Measurements from ENCODE around the gene STK11IP.

STK11IP gene

GRCh38 chr2:219562049-219563020 lies 35.3 kb upstream of the STK11IP start:
- no peak for DNase-seq (ENCODE audit: low read depth)

DNA sequence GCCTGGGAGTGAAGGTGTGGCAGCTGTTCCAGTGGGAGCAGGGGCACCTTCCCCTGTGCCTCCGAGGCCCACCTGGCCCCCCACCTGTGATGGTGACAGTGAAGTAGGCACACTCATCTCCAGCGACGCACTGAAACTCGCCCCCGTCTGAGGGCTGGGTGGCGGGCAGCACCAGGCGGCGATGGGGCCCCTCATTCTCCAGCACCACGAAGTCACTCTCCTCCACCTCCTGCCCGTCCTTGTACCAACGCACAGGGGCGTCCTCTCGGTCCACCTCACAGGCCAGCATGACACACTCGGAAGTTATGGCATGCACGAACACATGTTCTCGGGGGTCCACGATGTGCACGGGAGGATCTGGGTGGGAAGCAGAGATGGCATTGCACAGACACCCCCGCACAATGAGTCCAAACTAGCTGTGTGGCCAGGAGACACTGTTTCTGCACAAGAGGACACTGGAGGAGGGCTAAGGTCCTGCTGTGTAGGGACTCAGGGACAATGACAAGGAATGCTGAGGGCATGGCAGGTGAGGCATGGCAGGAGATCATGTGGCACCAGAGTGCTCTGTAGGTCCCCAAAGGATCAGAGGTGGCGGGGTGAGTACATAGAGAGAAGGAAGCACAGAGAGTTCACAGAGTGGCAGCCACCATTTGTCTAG lies 34.3 kb upstream of the STK11IP start:
- no peak for DNase-seq (ENCODE audit: low read depth)

DNA sequence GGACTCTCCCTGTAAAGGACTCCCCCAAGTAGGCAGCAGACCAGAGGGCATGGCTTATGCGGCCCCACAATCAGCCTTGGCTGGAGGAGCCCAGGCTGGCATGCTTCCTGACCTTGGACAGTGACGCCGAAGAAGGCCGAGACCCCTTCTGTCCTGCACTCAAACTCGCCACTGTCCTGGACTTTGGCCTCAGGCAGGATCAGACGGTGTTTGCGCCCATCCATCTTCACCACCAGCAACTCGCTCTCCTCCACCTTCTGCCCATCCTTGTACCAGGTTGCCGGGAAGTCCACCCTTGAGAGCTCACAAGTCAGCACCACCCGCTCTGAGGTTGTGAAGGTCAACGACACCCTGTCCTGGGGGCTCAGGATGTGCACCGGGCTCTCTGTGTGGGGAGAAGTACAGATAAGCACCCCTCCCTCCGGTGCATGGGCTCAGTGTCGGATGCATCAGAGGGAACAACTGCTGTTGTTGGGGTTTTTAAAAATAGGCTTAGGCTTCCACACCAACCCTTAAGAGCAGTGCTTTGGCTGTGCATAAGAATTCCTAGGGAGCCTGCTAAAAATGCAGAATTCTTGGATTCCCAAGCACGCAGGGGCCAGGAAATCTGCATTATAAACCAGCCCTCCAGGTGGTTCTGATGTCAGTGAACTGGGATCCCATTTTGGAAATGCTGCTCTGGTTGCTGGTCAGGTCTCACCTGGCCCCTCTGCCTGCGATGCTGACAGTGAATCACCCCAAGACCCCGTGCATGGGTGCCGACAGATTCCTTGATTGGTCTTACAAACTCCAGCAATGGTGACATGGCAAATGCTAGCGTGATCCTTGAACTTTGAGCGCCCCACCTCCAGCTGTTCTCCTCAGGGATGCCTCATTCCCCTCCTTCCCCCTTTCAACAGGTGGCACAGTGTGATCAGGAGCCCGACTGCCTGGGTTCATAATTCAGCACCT lies 32.3 kb upstream of the STK11IP start:
- no peak for DNase-seq (ENCODE audit: low read depth)

DNA sequence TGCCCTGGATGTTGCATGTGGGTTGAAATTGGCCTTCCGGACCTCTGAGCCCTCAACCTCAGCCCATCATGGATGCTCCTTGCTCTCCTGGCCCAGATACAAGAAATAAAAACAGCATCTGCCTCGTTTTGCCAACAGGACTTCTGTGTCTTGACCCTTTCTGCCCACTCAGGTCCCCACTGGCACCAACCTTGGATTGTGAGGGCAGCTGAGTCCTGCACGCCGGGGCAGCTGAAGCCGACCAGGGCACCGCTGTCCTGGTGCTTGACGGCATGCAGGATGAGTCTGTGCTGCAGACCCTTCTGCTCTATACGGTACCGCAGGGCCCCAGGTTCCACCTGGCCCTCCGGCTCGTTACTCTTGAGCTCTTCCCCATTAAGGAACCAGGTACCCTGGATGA lies 31.0 kb upstream of the STK11IP start:
- no peak for DNase-seq (ENCODE audit: low read depth)

DNA sequence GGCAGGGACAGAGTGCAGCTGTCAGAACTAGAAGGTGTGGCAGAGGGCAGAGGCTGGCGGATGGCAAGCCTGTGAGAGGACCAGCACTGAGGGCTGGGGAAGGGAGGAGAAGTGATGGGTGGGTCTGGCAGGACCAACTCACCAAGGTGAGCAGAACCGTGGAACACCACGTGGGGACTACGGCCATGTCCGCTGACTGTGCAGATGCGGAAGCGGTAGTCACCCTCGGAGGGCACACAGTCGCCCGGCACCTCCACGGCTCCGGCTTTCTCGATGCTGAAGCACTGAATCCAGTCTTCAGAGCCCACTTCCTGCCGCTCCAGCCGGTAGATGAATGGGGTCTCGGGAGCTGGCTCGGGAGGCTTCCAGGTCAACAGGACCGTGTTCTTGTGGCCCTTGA lies 30.5 kb upstream of the STK11IP start:
- no peak for DNase-seq (ENCODE audit: low read depth)

DNA sequence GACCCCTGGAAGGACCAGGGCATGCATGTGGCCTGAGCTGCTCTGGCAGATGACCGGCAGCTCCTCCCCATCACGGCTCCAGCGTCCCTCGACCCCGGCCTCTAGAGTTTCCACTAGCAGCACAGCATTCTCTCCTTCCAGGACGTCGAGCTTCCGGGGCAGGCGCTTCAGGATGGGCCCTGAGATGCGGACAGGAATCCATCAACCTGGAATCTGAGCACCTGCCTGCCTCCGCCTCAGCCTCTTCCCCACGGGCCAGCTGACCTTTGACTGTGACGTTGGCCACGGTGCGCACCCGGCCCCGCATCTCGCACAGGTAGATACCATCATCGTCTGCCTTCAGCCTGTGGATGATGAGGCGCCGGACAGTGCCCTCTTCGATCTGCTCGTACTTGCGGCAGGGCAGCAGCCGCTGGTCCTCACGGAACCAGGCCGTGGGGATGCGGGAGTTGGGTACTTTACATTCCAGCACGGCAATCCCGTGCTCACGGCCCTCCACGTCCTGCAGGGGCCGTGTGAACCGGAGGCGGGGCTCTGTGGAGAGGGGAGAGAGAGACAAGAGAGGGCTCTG lies 29.8 kb upstream of the STK11IP start:
- DNase-seq (ENCODE audit: low read depth), result no peak

DNA sequence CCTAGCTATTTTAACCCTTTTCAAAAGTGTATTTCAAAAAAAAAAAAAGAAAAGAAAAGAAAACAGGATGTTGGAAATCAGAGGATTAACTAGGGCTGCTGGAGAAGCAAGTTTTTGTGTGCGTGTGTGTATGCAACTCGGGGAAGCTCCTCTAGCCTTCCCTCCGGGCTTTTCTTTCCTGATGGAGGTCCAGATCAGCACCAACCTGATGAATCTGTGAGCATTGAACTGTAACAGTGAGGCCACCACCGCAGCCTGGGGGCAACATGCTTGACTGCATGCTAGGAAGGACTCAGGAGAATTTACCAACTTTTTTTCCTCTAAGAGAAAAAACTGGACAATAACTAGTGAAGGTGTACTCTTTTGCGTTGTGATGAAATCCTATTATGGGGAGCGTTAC lies 28.6 kb upstream of the STK11IP start:
- DNase-seq (ENCODE audit: low read depth), result no peak

- DNase-seq (ENCODE audit: low read depth), result no peak
These were observed 28.0 kb upstream of the STK11IP start for GRCh38 chr2:219569635-219570034.

DNA sequence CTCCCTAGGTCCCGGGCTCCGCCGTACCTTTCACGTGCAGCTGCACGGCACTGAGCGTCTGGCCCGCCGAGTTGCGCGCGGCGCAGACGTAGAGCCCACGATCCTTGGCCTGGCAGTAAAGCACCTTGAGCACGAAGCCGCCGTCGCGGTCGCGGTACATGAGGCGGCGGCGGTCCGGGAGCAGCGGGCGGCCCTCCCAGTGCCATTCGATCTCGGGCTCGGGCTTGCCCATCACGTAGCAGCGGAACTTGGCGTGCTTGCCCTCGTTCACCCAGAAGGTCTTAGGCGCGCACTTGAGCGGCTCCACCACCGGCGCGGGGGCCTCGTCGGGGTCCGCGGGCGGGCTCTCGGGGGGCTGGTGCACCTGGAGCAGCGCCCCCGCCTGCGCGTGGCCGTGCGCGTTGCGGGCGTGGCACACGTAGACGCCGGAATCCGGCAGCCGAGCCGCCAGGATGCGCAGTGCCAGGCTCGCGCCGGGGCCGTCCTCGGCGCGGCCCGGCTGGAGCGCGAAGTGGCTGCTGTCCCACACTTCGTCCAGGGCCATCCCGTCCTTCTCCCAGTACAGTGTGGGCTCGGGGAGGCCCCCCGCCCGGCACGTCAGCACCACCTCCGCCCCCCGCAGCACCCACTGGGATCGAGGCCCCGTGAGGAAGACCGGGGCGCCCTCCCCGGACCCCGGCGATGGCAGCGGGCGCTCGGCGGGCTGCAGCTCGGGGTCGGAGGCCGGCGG lies 27.3 kb upstream of the STK11IP start:
- no peak for DNase-seq (ENCODE audit: low read depth)

DNA sequence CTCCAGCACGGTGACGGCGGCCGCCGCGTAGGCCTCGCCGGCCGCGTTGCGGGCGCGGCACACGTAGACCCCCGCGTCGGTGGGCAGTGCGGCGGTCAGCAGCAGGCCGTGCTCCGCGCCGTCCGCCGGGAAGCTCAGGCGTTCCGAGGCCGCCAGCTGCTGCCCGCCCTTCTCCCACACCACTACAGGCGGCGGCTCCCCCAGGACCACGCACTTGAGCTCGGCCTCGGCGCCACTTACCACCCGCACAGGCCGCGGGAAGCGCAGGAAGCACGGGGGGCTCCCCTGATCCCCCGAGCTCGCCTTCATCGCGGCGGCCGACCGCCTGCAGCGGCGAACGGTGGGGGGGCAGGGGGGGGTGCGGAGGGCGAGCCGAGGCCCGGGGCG lies 26.7 kb upstream of the STK11IP start:
- no peak for DNase-seq (ENCODE audit: low read depth)

DNA sequence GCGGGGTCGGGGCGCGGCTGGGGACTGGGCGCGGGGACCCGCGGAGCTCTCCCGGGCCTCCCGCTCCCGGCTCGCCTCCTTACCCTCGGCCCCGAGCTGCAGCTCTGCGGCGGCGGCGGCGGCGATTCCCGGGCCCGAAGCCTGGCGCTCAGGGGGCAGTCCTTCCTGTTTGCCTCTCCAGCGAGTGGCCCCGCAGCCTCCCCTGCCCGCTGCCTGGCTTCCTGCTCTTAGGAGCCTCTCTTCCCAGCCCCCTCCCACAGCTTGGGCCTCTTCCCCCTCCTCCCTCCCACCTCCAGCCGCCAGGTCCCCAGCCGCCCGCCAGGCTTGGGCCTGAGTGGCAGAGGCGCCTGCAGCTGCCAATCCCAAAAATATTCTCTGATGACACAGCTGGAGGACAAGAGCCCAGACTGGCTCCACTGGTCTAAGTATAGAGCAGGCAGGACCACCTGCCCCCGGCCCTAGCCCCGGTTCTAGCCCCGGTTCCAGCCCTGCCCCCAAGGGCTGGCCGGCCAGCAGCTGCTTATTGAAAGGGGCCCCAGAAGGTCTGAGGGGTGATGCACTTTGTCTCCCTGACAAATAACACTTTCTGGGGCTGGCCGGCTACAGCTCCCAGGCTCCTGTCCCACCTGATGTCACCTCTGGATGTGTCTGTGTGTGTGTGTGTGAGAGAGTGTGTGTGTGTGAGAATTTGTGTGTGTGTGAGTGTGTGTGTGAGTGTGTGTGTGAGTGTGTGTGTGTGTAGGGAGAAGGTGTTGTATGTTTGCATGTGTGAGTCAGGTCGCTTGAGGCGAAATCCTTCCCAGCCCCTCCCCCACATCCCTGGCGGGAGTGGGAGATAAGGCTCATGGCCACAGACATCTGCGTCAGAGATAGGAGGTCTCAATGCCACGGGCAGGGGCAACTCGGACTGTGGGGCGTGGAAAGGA lies 26.1 kb upstream of the STK11IP start, which contains the start of gene OBSL1:
Gene OBSL1, minus strand, starts transcription at position 229 of the 926 bp plus-strand sequence. CDS start 307 bp downstream, outside the sequence.
- DNase-seq (ENCODE audit: low read depth), result no peak

DNA sequence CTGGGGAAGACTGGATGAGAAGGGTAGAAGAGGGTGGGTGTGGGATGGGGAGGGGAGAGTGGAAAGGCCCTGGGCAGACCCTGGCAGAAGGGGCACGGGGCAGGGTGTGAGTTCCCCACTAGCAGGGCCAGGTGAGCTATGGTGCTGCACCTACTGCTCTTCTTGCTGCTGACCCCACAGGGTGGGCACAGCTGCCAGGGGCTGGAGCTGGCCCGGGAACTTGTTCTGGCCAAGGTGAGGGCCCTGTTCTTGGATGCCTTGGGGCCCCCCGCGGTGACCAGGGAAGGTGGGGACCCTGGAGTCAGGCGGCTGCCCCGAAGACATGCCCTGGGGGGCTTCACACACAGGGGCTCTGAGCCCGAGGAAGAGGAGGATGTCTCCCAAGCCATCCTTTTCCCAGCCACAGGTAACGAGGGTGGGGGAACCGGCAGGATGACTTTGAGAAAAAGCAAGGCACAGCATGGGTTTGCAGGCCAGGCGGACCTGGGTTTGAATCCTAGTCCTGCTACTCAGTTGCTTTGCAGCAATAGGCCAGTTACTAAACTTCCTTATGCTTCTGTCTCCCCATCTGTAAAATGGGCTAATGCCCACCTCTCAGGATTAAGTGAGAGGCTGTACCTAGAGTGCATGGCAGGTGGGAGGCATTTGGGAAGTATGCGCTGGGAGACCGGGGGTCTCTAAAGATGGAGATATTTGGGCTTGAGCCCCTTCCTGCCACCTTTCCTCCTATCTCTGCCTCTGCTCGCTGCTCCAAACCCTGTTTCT lies 25.2 kb upstream of the STK11IP start, which contains the start of gene INHA:
Gene INHA, plus strand, starts transcription at position 74 of the 765 bp plus-strand sequence. Its CDS starts 65 bp downstream, at position 139.
- no peak for DNase-seq (ENCODE audit: low read depth)

DNA sequence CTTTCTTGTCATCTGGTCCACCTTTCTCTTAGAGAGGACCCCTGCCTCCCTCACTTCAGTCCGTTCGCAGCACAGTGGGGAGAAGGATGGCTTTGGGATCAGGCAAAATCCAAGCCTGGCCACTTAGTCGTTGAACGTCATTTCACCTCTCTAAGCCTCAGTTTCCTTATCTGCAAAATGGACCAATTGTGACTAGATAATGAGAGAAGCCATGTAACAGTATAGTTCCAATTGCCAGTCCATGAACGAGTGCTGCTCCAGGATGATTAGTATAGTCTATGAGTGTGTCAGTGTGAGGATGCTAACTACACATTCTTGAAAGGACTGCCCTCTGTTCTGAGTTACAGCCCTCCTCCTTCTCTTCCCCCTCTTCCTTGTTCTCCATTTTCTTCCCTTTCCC lies 24.5 kb upstream of the STK11IP start:
- DNase-seq (ENCODE audit: low read depth), result no peak

DNA sequence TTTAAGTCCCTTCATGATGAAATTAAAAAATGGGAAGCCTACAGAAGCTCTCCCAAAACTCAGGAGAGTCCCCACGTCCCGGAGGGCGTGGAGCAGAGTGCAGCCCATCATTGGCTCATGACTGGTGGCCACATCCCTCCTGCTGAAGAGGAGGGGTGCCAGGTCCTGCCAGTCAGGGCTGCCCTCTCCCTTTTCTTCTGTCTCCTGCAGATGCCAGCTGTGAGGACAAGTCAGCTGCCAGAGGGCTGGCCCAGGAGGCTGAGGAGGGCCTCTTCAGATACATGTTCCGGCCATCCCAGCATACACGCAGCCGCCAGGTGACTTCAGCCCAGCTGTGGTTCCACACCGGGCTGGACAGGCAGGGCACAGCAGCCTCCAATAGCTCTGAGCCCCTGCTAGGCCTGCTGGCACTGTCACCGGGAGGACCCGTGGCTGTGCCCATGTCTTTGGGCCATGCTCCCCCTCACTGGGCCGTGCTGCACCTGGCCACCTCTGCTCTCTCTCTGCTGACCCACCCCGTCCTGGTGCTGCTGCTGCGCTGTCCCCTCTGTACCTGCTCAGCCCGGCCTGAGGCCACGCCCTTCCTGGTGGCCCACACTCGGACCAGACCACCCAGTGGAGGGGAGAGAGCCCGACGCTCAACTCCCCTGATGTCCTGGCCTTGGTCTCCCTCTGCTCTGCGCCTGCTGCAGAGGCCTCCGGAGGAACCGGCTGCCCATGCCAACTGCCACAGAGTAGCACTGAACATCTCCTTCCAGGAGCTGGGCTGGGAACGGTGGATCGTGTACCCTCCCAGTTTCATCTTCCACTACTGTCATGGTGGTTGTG lies 23.0 kb upstream of the STK11IP start:
- DNase-seq (ENCODE audit: low read depth), result no peak

GRCh38 chr2:219575566-219576504 lies 21.8 kb upstream of the STK11IP start:
- no peak for DNase-seq (ENCODE audit: low read depth)

DNA sequence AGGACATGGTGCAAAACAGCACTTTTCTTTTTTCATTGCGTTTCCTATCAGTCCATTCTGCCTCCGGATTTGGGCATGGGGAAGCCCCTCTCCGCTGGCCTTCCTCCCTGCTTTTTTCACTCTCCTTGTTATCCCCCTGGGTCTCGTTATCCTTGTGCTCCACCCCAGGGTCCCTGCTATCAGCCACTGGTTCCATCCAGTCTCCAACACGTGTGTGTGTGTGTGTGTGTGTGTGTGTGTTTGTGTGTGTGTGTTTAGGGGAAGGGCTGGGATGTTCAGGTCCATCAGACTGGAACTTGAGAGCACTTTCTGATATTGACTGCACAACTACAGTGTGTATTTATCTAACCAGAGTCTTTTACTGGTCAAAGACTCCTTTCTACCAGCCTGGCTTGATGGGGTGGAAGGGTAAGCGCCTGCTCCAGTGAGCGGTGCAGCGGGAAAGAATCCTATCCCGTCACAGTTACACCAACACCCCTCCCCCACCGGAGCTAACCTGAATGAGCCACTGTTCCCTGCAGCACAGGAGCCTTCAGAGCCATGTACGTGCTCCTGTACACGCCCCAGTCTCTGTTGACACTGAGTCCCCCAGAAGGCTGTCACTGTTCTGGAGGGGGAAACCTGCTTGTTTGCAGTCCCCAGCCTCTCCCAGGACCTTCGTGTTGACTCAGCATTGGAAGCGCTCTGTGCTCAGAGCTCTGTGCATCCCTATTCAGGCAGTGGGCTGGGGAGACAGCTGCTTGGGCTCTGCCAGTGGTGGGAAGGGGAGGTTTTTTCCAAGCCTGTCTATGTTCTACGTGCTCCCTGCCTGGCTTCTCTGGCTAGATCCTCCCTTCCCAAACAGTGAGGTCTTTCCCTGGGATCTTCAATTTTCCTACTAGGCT lies 20.9 kb upstream of the STK11IP start:
- DNase-seq (ENCODE audit: low read depth), result no peak

Data from activated T-helper 1 cell treated with Interleukin-2 at 50 U/mL for 16 hours (primary cell).